HG03565 (cell line): ENCODE results near the gene OLR1.

Experiments used
- ATAC-seq: cut with Tn5 transposase; IDR thresholded peaks from one replicate; pipeline ENCODE4 v1.9.1; 2021; ENCODE audit warnings: mild to moderate bottlenecking, moderate library complexity; ENCODE audit not compliant: unreplicated experiment

OLR1 gene

DNA sequence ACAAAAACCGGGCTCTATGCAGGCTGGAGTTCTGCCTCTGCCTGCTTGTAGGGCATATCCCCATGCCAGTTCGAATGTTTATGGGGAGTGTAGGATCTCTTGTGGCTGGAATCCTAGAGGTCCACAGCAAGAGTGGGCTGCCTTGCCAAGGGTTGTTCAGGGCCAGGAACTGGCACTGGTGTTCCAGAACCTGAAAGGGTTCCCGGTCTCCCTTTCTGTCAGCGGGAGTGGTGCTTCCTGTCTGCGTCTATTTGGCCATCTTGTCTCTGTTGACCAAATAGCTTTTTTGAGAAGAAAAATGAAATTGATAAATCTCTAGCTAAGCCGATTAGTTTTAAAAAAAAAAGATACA lies 17.8 kb downstream of the OLR1 start:
- no peak for ATAC-seq

DNA sequence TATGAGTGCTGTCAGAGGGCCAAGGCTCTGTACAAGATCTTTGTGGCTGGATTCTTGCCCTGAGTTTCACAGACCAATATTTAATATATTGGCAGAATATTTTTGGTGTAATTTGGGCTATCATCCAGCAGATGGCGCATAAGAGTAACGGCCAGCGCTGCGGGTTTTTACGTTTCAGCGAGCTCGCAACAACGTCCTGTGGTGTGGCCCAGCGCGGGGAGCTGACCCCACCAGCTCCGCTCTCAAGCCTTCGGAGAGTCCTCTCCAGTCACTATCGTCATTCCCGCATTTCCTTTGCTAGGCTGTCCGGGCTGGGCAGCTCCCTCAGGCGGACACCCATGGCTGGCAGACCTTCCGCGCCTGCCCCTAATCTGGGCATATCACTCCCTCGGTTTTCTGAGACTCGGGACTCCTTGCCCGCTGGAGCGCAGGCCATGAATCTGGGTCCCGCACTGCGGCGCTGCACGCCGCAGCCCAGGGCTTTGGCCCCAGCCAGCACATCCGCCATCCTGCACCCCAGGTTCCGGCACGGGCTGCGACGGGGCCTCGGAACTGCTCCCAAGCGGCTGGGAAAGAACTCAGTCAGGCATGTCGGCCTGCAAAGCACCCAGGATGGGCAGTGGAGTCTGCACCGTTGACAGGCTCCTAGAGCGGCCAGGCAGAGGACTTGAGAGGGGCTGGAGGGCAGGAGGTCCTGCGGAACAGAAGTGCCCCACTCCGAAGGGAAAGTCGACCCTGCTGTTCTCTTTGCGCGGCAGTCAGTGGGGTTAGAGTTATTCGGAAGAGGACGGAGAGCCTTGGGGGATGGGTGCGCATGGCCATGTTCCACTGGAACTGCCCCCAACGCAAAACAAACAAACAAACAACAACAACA lies 18.4 kb downstream of the OLR1 start:
- peak; percentile 57 for ATAC-seq

DNA sequence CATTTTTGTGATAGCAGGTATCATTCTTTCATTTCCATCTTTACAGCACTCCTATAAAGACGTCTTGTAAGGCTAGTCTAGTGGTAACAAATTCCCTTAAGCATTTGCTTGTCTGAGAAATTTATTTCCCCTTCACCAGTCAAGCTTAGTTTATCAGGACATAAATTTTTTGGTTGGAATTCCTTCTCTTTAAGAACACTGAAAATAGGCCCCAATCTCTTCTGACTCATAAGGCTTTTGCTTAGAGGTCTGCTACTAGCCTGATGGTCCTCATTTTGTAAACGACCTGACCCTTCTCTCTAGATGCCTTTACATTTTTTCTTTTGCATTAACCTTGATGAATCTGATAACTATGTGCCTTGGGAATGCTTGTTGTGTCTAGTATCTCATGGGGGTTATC lies 20.3 kb downstream of the OLR1 start:
- no peak for ATAC-seq

DNA sequence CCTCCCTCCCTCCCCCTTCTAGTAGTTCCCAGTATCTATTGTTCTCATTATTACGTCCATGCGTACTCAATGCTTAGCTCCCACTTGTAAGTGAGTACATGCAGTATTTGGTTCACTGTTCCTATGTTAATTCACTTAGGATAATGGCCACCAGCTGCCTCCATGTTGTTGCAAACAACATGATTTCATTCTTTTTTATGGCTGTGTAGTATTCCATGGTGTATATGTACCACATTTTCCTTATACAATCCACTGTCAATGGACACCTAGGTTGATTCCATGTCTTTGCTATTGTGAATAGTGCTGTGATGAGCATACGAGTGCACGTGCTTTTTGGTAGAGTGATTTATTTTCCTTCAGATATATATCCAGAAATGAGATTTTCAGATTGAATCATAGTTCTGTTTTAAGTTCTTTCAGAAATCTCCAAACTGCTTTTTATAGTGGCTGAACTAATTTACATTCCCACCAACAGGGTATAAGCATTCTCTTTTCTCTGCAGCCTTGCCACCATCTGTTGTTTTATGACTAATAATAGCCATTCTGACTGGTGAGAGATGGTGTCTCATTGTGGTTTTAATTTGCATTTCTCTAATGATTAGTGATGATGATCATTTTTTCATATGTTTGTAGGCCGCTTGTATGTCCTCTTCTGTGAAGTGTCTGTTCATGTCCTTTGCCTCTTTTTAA lies 24.1 kb downstream of the OLR1 start:
- peak; percentile 61 for ATAC-seq

DNA sequence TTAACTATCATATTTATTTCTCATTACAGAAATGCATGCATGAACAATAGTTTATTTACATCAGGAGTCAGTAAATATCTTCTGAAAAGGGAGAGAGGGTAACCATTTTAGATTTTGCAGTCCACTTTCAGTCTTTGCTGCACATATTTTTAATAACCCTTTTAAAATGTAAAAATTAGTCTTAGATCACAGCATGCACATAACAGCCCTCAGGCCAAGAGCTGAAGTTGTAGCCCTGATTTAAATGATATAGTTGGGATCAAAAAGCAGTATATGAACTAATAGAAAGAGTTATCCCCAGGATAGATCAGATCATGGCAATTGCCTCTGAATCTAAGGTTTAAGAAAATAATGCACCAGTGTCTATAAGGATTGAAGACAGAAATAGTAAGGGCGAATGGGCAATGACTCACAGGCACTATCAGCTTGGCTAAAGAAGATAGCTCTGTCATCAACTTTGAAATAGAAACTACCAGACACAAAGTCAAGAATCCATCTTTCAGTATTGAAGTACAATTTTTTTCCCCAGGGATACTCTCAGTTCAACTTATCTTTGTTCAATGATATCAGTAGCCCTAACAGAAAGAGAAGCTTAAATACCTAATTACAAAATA lies 28.8 kb downstream of the OLR1 start:
- ATAC-seq, result no peak

DNA sequence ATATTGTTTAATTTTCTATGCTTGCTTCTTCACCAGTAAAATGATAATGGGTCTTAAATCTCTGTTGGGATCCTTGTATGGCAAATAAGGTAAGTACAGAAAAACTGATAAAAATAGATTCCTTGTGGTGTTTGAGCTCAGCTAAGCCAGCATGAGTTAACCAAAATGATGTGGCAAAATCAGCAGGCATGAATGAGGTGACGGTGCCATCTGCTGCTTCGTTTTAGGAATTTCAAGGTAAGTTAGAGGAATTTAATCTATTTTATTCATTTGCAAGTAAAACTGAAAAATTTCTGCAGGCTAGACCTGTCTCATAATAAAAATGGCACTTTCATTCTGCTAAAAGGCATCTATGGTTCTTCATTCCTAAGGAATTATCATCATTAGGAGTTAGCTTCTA lies 31.9 kb downstream of the OLR1 start:
- no peak for ATAC-seq

DNA sequence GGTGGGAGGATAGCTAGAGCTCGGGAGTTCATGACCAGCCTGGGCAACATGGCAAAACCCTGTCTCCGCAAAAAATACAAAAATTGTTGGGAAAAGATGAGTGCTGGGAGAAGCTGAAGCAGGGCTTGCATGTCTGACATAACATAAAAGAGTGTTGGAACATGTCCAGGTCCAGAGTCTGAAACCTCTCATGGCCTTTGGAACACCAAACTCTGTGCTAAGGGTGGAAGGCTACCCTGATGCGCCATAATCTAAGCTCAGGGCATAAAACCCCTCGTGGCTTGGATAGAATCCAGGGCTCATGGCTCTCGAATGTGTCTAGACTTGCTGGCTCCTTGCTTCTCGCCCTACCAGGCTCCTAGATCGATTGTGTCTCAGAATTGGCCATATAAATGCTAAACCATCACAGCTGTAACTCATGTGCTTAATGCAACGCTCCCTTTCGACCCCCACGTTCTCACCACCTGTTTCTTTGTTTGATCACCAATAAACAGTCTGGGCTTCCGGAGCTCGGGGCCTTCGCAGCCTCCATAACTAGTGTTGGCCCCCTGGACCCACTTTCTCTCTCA lies 35.2 kb downstream of the OLR1 start:
- ATAC-seq, result no peak

DNA sequence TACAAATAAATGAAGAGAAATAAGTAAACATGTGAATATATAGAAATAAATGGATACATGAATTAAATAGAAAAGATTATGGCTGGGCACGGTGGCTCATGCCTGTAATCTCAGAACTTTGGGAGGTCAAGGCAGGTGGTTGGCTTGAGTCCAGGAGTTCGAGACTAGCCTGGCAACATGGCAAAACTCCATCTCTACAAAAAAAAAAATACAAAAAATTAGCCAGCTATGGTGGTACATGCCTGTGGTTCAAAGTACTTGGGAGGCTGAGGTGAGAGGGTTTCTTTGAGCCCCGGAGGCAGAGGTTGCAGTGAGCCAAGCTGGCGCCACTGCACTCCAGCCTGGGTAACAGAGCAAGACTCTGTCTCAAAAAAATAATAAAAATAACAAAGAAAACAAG lies 36.8 kb downstream of the OLR1 start:
- ATAC-seq, result no peak

DNA sequence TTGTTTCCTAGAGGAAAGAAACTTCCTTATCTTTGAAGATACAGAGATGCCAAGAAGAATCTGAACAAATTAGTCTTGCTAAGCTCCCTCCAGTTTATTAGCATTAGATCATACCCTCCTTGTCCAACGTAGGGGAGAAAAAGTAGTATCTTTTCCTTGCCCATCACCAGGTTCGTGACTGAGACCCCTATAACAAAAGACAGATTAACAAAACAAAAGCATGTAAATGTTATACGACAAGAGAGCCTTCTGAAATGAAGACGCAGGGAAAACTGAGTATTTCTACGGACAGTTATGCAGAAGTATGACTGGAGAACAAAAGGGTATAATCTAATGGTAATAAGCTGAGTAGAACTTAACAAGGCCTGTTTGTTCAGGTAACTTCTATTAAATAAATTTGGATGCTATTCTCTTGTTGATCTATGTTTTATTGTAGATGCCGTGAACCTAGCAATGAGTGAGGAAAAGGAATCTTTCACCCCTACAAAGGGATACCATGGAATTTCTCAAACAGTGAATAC lies 39.0 kb downstream of the OLR1 start:
- ATAC-seq, result no peak

DNA sequence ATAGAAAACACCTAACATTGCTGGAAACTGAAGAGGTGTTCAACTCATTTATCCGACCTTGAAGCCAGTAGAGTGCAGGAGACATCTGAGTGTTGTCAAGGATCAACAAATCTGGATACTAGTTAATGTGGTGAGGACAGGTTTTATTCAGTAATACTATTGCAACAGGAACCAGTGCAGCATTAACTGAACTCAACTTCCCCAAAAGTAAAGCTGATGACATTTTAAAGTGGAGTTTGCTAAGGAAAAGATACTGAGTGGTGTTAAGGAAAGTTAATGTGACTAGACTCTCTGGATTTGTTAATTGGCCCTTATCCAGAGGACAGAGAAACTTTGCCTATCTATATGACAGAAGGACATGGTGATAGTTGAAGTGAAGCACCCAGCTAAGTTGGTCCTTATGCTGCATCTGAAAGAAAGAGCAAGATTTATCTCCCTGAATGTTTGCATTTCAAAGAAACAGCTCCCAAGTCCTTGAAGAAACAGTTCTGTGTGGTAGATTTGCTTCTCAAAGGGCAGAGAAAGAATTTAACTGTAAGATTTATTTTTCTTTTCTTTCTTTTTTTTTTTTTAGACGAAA lies 40.7 kb downstream of the OLR1 start:
- no peak for ATAC-seq

DNA sequence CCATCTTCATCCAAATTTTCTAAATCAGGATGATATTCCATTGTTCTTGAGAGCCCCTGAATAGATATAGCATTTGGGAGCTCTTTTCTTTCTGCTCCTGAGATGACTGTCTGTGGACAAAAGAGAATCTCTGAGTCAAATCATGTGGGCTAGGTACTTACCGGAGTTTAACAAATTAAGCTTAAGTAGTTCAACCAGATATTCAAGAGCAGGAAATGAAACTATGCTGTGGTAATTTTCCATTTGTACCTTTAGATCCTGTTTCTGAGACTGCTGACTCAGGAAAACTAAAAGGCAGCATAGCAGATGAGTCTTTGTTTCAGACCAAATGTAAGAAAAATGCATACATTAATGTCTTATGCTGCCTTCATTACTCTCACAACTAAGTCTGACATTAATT lies 41.9 kb downstream of the OLR1 start, which contains the start of gene CLEC7A:
Gene CLEC7A, minus strand, starts transcription at position 158 of the 400 bp plus-strand sequence. Its CDS starts 117 bp downstream, at position 41.
- peak; percentile 72 for ATAC-seq

DNA sequence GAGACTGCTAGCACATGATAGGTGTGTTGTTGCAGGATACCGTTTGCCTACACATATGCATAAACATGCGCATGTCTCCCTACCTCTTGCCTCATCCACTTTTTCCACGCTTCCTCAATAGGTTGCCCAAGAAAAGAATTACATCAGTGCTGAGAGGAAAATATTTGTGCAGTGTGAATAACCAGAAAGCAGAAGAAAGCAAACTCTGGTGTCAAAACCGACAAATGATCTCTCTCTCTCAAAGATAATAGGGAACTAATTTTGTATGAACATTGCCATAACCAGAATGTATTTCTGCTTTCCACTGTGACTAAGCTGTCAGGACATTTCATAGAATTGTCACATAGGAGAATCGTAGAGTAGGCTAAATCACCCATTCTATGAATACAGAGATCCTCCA lies 43.2 kb downstream of the OLR1 start:
- no peak for ATAC-seq

DNA sequence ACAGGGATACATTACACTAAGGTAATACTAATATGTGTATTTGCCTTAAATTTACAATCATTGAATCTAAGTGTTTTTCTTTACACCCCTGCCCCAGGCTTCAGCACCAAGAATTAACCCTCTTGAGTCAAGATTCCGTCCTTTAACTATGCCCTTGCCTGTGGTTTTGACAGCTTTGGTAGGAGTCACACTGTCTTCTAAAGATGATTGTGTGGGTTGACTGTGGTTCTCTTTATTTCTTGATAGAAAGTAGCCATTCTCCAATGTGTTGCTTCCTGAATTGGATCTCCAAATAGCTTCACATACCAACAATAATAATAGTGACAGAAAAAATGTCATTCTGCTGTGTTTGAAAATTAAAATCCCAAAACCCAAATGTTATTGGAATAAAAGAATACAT lies 45.5 kb downstream of the OLR1 start:
- no peak for ATAC-seq

DNA sequence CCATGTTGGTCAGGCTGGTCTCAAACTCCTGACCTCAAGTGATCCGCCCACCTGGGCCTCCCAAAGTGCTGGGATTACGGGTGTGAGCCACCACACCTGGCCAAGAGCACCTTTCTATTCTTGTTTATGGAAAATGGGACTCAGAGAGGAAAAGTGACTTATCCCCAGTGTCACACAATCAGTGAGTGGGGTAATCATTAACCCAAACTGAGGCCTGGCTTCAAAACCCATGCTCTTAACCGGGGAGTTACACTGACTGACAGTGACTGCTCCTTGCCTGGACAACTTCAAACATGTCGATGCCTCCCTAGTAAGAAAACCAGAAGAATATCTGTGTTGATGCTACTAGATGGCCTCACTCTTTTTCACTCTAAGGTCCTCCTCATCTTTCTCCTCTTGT lies 49.2 kb downstream of the OLR1 start:
- ATAC-seq, result no peak

DNA sequence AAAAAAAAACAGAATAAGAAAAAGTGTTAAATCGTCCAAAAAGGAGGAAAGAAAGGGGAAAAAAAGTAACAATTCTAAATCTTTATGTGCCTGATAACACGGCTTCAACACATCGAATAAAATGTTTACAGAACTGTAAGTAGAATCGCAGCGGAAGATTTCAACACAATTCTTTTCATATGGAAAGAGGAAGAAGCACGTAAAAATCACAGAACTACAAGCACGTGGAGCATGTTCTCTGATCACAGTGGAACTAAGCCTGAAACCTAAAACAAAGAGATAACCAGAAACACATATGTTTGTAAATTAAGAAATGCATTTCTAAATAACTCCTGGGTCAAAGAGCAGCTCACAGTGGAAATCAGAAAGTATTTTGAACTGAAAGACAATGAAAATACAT lies 50.7 kb downstream of the OLR1 start:
- ATAC-seq, result no peak

DNA sequence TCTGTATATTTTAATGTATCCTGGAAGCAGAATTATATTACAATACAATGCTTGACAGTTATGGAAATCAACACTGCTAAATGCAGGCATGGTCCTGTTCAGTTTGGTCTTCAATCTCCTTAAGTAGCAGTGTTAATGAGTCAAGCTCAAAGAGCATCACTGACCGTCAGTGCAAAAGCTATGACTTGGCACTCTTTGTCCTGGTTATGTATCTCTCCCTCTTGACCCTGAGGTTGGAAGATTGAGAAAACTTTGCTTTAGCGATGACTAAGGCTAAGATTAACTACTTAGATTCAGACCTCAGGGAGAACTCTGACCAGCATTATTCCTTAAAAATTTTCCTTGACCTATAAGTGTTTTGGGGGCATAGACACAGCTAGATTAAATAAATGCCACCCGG lies 52.9 kb downstream of the OLR1 start:
- ATAC-seq, result no peak

DNA sequence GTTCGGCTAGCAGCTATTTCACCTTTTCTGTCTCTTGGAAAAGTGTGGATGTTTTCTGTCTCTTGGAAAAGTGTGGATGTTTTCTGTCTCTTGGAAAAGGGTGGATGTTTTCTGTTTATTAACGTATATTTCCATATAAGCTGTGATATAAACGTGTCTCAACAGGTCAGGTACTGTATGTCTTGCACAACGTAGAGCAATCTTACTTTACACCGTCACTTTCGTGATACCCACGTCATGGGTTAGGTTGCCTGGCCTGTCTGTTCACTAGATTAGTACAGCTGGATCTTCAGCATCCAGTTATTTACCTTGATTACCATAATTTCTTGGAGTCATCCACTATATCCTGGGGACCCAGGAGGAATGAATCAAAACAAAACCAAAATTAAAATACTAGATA lies 56.0 kb downstream of the OLR1 start:
- ATAC-seq, result no peak

DNA sequence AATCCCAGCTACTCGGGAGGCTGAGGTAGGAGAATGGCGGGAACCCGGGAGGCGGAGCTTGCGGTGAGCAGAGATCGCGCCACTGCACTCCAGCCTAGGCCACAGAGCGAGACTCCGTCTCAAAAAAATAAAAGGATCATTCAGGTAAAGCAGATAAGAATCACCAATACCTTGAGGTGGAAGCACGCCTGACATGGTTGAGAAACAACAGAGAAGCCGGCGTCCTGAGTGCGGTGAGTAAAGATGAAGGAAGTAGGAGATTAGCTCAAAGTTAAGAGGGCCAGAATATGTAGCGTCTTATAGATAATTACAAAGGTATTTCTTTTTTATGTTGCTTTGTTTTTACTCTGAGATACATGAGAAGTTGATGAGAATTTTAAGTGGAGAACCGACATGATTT lies 56.6 kb downstream of the OLR1 start:
- ATAC-seq, result no peak

DNA sequence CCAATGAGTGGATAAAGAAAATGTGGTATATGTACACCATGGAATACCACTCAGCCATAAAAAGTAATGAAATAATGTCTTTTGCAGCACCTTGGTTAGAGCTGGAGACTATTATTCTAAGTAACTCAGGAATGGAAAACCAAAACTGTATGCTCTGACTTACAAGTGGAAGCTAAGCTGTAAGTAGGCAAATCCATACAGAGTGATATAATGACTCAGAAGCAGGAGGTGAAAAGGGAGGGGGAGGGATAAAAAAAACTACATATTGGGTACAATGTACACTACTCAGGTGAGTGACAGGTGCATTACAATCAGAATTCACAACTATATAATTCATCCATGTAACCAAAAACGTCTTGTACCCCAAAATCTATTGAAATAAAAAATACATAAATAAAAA lies 58.0 kb downstream of the OLR1 start:
- no peak for ATAC-seq

DNA sequence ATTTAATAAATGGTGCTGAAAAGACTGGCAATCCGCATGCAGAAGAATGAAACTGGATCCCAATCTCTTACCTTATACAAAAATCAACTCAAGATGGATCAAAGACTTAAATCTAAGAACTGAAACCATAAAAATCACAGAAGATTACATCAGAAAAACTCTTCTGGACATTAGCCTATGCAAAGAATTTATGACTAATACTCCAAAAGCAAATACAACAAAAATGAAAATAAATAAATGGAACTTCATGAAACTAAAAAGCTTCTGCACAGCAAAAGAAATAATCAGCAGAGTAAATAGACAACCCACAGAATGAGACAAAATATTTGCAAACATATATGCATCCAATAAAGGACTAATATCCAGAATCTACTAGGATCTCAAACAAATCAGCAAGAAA lies 58.9 kb downstream of the OLR1 start:
- no peak for ATAC-seq

DNA sequence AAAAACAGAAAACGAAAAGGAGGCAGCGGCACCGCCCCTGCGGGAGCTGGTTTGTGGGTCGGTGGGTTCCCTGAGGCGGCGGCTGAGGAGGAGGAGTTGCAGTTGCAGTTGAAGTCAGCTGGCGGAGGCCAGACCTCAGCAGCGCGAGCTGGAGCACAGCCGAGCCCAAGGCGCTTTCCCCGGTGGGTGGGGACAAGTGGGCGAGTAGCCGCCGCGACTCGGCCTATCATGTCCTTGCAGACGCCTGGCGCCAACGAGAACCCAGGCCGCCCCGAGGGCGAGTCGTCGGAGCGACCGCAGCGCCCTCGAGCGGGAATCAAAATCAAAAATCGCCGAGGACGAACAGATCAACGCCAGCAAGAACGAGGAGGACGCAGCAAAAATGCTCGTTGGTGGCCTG lies 60.5 kb downstream of the OLR1 start:
- no peak for ATAC-seq
